H1 (cell line): ENCODE measurements around the gene UBTD1. TPM values are rescaled to one million over a fixed set of nuclear protein-coding genes. Genes with fewer than 3 reads are reported as not detected.

Experiments used
- CTCF ChIA-PET: fragments of 300-600 bp; sonication (Branson Sonifier 250); formaldehyde crosslinking; loops from one replicate; lab custom pipeline; 2021; ENCODE audit not compliant: partially characterized antibody; lab: Charles Lee
- POLR2A ChIA-PET: fragments of 300-600 bp; sonication (Branson Sonifier 250); formaldehyde crosslinking; loops from one replicate; lab custom pipeline; 2021; ENCODE audit warnings: inconsistent platforms; ENCODE audit not compliant: partially characterized antibody; lab: Charles Lee
- DNase-seq, 2 experiments: peaks; one replicate each; pipeline versions ENCODE4 v3.0.0 to v3.0.0-alpha.2; 2010 to 2022; ENCODE audit warnings: low spot score in 2 of 2, low read depth in 1 of 2, mixed read lengths in 1 of 2
- FAIRE-seq: peaks from 2 replicates; lab custom pipeline; 2011; peaks lifted over from hg19 to GRCh38; lab: Jason Lieb, UNC
- H2AFZ ChIP-seq: 2 replicates; pipeline ENCODE4 v1.8.1; 2012; ENCODE audit warnings: low read length, inconsistent platforms
- H2AK5ac ChIP-seq: 2 replicates; pipeline ENCODE4 v1.6.1; 2013; ENCODE audit warnings: low read depth, low read length
- H2BK120ac ChIP-seq: replicated peaks from 2 replicates; pipeline ENCODE3; 2013; ENCODE audit warnings: low read depth, low read length, inconsistent platforms
- H2BK12ac ChIP-seq: 2 replicates; pipeline ENCODE4 v1.6.1; 2013; ENCODE audit warnings: low read depth, low read length
- H2BK15ac ChIP-seq: 2 replicates; pipeline ENCODE4 v1.6.1; 2013; ENCODE audit warnings: low read length
- H2BK20ac ChIP-seq: 2 replicates; pipeline ENCODE4 v1.6.1; 2013; ENCODE audit warnings: low read length
- H2BK5ac ChIP-seq: 2 replicates; pipeline ENCODE4 v1.6.1; 2013; ENCODE audit warnings: low read depth, low read length
- H3K14ac ChIP-seq: 2 replicates; pipeline ENCODE4 v1.6.1; 2013; ENCODE audit warnings: inconsistent platforms; ENCODE audit not compliant: insufficient read length
- H3K18ac ChIP-seq: 2 replicates; pipeline ENCODE4 v1.6.1; 2013; ENCODE audit warnings: low read length; ENCODE audit errors: extremely low read depth
- H3K23ac ChIP-seq: 2 replicates; pipeline ENCODE4 v1.6.1; 2013; ENCODE audit warnings: inconsistent platforms; ENCODE audit not compliant: insufficient read length
- H3K23me2 ChIP-seq: 2 replicates; pipeline ENCODE4 v1.6.1; 2013; ENCODE audit warnings: low read depth, low read length
- H3K27ac ChIP-seq: 2 replicates; pipeline ENCODE4 v1.6.1; 2011; ENCODE audit warnings: low read depth, low read length, inconsistent platforms
- H3K27me3 ChIP-seq, 4 experiments: replicated peaks in 1 of 4; 1 replicate in 1 of 4; 2 replicates in 3 of 4; pipeline versions ENCODE4 v1.6.1 to v1.8.1; 2011 to 2013; ENCODE audit warnings: low read length in 3 of 4, mild to moderate bottlenecking in 3 of 4, inconsistent platforms in 2 of 4, mixed read lengths in 2 of 4, moderate library complexity in 1 of 4; ENCODE audit not compliant: control insufficient read depth in 3 of 4, insufficient read depth in 3 of 4; ENCODE audit errors: extremely low read depth in 1 of 4
- H3K36me3 ChIP-seq, 4 experiments: 2 replicates each; pipeline versions ENCODE4 v1.6.1 to v1.8.1; 2011 to 2013; ENCODE audit warnings: mild to moderate bottlenecking in 4 of 4, low read length in 3 of 4, moderate library complexity in 2 of 4, control low read depth in 1 of 4, inconsistent platforms in 1 of 4; ENCODE audit not compliant: insufficient read depth in 4 of 4, control insufficient read depth in 2 of 4
- H3K4ac ChIP-seq: replicated peaks from 2 replicates; pipeline ENCODE3; 2013; ENCODE audit warnings: low read length, low read depth, mixed read lengths, inconsistent platforms; ENCODE audit not compliant: insufficient read length
- H3K4me1 ChIP-seq, 4 experiments: replicated peaks in 1 of 4; 1 replicate in 1 of 4; 2 replicates in 3 of 4; pipeline versions ENCODE4 v1.6.1 to v1.8.1; 2011 to 2013; ENCODE audit warnings: low read length in 3 of 4, inconsistent platforms in 2 of 4, mixed read lengths in 1 of 4; ENCODE audit not compliant: insufficient read depth in 4 of 4, control insufficient read depth in 3 of 4
- H3K4me2 ChIP-seq, 2 experiments: 2 replicates each; pipeline versions ENCODE4 v1.6.1 to v1.8.1; 2011 to 2013; ENCODE audit warnings: low read depth in 2 of 2, low read length in 2 of 2, control low read depth in 1 of 2, inconsistent platforms in 1 of 2, mild to moderate bottlenecking in 1 of 2; ENCODE audit not compliant: insufficient read depth in 1 of 2
- H3K4me3 ChIP-seq, 4 experiments: fragments of 200-600, 300-600 bp in 1 of 4; sonication (generic), shearing (Covaris generic), sonication (Bioruptor Twin) in 1 of 4; 2 replicates each; pipeline versions ENCODE4 v1.5.1 to v1.8.1; 2011 to 2016; ENCODE audit warnings: low read length in 4 of 4, low read depth in 3 of 4, control low read depth in 2 of 4, inconsistent platforms in 2 of 4, mild to moderate bottlenecking in 2 of 4, mixed read lengths in 1 of 4, moderate library complexity in 1 of 4; ENCODE audit not compliant: insufficient read depth in 2 of 4; ENCODE audit errors: extremely low read depth in 1 of 4
- H3K56ac ChIP-seq: replicated peaks from 2 replicates; pipeline ENCODE3; 2013; ENCODE audit warnings: low read depth, mild to moderate bottlenecking, mixed read lengths, low read length, inconsistent platforms; ENCODE audit not compliant: insufficient read length
- H3K79me1 ChIP-seq: 2 replicates; pipeline ENCODE4 v1.6.1; 2013; ENCODE audit warnings: low read depth, low read length, control low read depth
- H3K79me2 ChIP-seq, 2 experiments: 2 replicates each; pipeline versions ENCODE4 v1.6.1 to v1.8.1; 2012 to 2013; ENCODE audit warnings: low read length in 2 of 2, mild to moderate bottlenecking in 2 of 2, inconsistent platforms in 1 of 2; ENCODE audit not compliant: insufficient read depth in 2 of 2, control insufficient read depth in 1 of 2
- H3K9ac ChIP-seq, 4 experiments: replicated peaks in 1 of 4; 1 replicate in 1 of 4; 2 replicates in 3 of 4; pipeline versions ENCODE4 v1.6.1 to v1.8.1; 2011 to 2013; ENCODE audit warnings: low read depth in 3 of 4, low read length in 3 of 4, control low read depth in 2 of 4, mild to moderate bottlenecking in 2 of 4, moderate library complexity in 2 of 4, inconsistent platforms in 1 of 4; ENCODE audit errors: extremely low read depth in 1 of 4
- H3K9me3 ChIP-seq, 2 experiments: 2 replicates each; pipeline versions ENCODE4 v1.6.1 to v1.8.1; 2012 to 2013; ENCODE audit warnings: mild to moderate bottlenecking in 2 of 2, moderate library complexity in 2 of 2, control low read depth in 1 of 2, inconsistent platforms in 1 of 2, low read depth in 1 of 2, low read length in 1 of 2, mixed read lengths in 1 of 2; ENCODE audit not compliant: insufficient read depth in 2 of 2
- H4K20me1 ChIP-seq, 2 experiments: replicated peaks in 1 of 2; 2 replicates each; pipeline versions ENCODE3 to v1.8.1; 2011 to 2013; ENCODE audit warnings: inconsistent platforms in 2 of 2, low read length in 2 of 2, mild to moderate bottlenecking in 1 of 2; ENCODE audit not compliant: insufficient read depth in 2 of 2, control insufficient read depth in 1 of 2
- H4K5ac ChIP-seq: 2 replicates; pipeline ENCODE4 v1.6.1; 2013; ENCODE audit warnings: low read length, low read depth, mixed read lengths, inconsistent platforms; ENCODE audit not compliant: insufficient read length
- H4K8ac ChIP-seq: 2 replicates; pipeline ENCODE4 v1.8.0; 2013; ENCODE audit warnings: mild to moderate bottlenecking, moderate library complexity, low read length, inconsistent platforms; ENCODE audit not compliant: insufficient read depth; ENCODE audit errors: extremely low read depth
- H4K91ac ChIP-seq: replicated peaks from 2 replicates; pipeline ENCODE3; 2013; ENCODE audit warnings: low read length, mixed read lengths, inconsistent platforms; ENCODE audit not compliant: insufficient read length
- CEBPB ChIP-seq: IDR thresholded peaks from 2 replicates; pipeline ENCODE4 v1.6.1; 2012; ENCODE audit warnings: low read depth, low read length
- EGR1 ChIP-seq: IDR thresholded peaks from 2 replicates; pipeline ENCODE4 v1.6.1; 2011; ENCODE audit warnings: low read depth, low read length, borderline replicate concordance
- EZH2 ChIP-seq: fragments of 200-600 bp; sonication (generic); IDR thresholded peaks from 2 replicates; pipeline ENCODE4 v1.7.1; 2012; ENCODE audit warnings: low read depth, mild to moderate bottlenecking, moderate library complexity, low read length, inconsistent platforms; ENCODE audit not compliant: severe bottlenecking
- KDM1A ChIP-seq: fragments of 200-600, 300-600 bp; sonication (generic); IDR thresholded peaks from 2 replicates; pipeline ENCODE4 v1.7.1; 2016; ENCODE audit warnings: mild to moderate bottlenecking, low read length, borderline replicate concordance
- TAF7 ChIP-seq: optimal IDR thresholded peaks from 2 replicates; pipeline ENCODE3; 2011; ENCODE audit warnings: low read depth, mild to moderate bottlenecking, inconsistent platforms, low read length, moderate library complexity, borderline replicate concordance
- TBP ChIP-seq: IDR thresholded peaks from 2 replicates; pipeline ENCODE4 v1.6.1; 2011; ENCODE audit warnings: low read depth, low read length, improper control_type of control experiment
- WGBS, 2 experiments: shearing (Covaris generic) in 1 of 2; methylation state at CpG; one replicate each; pipeline versions ENCODE4 v1.1.6 to v1.1.7; 2013 to 2015; ENCODE audit warnings: low lambda C conversion rate in 2 of 2, mixed read lengths in 2 of 2, inconsistent platforms in 1 of 2, low coverage in 1 of 2, missing lambda C conversion rate in 1 of 2; ENCODE audit not compliant: insufficient replicate concordance in 2 of 2, insufficient coverage in 1 of 2, insufficient read length in 1 of 2; ENCODE audit errors: extremely low coverage in 1 of 2, missing lambda C conversion rate in 1 of 2; 5-methylcytosine and 5-hydroxymethylcytosine counted together
- polyA plus RNA-seq, 7 experiments: library from polyadenylated mRNA; depleted of rRNA in 3 of 7; stranded (reverse) in 5 of 7; unstranded in 2 of 7; fragments of >200 nt in 5 of 7; fragments of 200-250 nt in 2 of 7; gene quantifications; 1 replicate in 5 of 7; 2 replicates in 1 of 7; 4 replicates in 1 of 7; pipeline versions ENCODE4 v1.2.1 to v1.2.3, GENCODE V29; 2011 to 2013; ENCODE audit warnings: missing spikeins in 2 of 7, mixed read lengths in 2 of 7
- total RNA-seq: library from RNA; stranded (reverse); fragmentation: NEBNext Ultra II Directional; extraction: Animal tissue kit (Norgen Biotek cat#: 25700); gene quantifications from 2 replicates; pipeline ENCODE4 v1.2.1, GENCODE V29; 2021

UBTD1 gene
- total and polyA plus RNA-seq, 2 of the 8 experiments (the other 6 are each of a cell fraction or from before 2014, with no cell fraction given): 22.3 to 36.2 TPM

DNA sequence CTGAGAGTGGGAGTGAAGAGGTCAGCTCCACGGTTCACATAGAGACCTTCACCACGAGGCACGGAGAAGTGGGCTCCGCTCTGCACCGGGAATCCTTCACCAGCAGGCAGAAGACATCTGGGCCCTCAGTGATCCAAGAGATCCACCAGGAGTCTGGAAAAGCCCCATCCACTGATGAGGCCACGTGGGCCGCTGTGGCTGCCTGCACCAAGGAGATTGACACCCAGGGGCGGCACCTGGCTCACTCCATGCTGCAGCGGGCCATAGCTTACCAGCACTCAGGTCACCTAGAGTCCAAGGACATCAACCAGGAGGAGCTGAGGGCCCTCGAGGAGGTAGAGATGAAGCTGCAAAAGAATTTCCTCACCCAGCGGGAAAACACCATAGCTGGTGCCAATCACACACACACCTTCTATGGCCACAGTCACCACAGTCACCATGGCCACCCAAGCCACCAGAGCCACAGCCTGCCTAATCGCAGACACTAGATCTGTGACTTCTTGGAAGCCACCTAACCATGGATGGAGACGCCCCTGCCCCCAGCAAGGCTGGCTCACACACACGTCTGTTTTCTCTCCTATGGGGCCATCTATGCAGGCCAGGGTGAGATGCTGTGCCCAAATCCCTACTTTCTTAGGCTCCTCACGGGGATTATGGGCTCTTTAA lies 91.5 kb downstream of the UBTD1 start:
- Histone ChIP-seq H3K27me3 (no peaks in the 10 kb centered on the region), H2AK5ac (no peak overlapping the region), H2BK5ac (no peak overlapping the region), H4K20me1 (no peaks in the 10 kb centered on the region), H4K5ac (no peak overlapping the region), H3K4me3 (no peak overlapping the region), H2BK20ac (no peak overlapping the region), H2BK120ac (no peak overlapping the region), H3K9me3 (no peaks in the 10 kb centered on the region), H4K8ac (no peak overlapping the region), H2BK15ac (no peak overlapping the region), H3K79me1 (no peaks in the 10 kb centered on the region), H4K91ac (no peak overlapping the region), H3K14ac (no peak overlapping the region), H3K23me2 (peaks cover 1% of the 10 kb centered on the region; the same call in 1 of the 2 replicates), H3K4me2 (no peak overlapping the region), H2AFZ (no peak overlapping the region), H3K23ac (no peak overlapping the region), H3K79me2 (no peaks in the 10 kb centered on the region), H3K56ac (no peak overlapping the region), H2BK12ac (no peak overlapping the region), H3K18ac (no peak overlapping the region), H3K27ac (no peak overlapping the region), H3K36me3 (no peaks in the 10 kb centered on the region), H3K4me1 (no peaks in the 10 kb centered on the region), H3K4ac (no peak overlapping the region), H3K9ac (no peak overlapping the region)
- DNase-seq: no peak
- POLR2A ChIA-PET: no interaction called here
- no peak for FAIRE-seq
- WGBS, 2 experiments: 89% methylated on average over 15 of the region's 15 CpGs; no CpG with 5 or more reads in 1 of the 2 experiments
- CTCF ChIA-PET: interaction anchor here (1.2 to 3.4 kb wide), 10 partner anchors 8 to 129 kb away, joined by 3 to 20 read pairs (median 6); partner anchors contain the start of gene ANKRD2
- TF ChIP-seq TAF7 (no peak), EZH2 (no peak), TBP (no peak), CEBPB (no peak), KDM1A (no peak), EGR1 (no peak)
